HEK293 (cell line): ENCODE data around the gene ABHD15.

Experiments used
- CTCF ChIP-seq: fragments of 450-650 bp; formaldehyde crosslinking; IDR thresholded peaks from 2 replicates; pipeline ENCODE4 v1.5.1; 2016; ENCODE audit warnings: missing biosample characterization, missing genetic modification characterization
- RBAK ChIP-seq: fragments of 450-650 bp; formaldehyde crosslinking; IDR thresholded peaks from 2 replicates; pipeline ENCODE4 v1.5.1; 2016; ENCODE audit warnings: missing biosample characterization, missing genetic modification characterization

GRCh38 chr17:29615492-29616299 lies 48.9 kb upstream of the ABHD15 start:
- no peak for TF ChIP-seq CTCF (tag by site-specific recombination)
- no peak for TF ChIP-seq RBAK (tag by site-specific recombination)
